Right lobe of liver (tissue), 6 donors: ENCODE measurements around the gene CYYR1. TPM values are rescaled to one million over a fixed set of nuclear protein-coding genes. Genes with fewer than 3 reads are reported as not detected.

Source experiments
- ATAC-seq, 4 donors: fragments of 200-7000 bp; cut with Tn5 transposase; one replicate each; pipeline ENCODE4 v1.9.1; 2020; ENCODE audit warnings: mild to moderate bottlenecking in 4 of 4, moderate library complexity in 4 of 4
- DNase-seq, 3 donors: peaks; one replicate each; pipeline ENCODE4 v3.0.0-alpha.2; 2020
- H3K27ac ChIP-seq, 3 donors: fragments of 200-600 bp; one replicate each; pipeline ENCODE4 v1.8.0; 2022
- H3K27me3 ChIP-seq, 2 donors: fragments of 200-600 bp; one replicate each; pipeline ENCODE4 v1.8.0; 2022
- H3K36me3 ChIP-seq, 4 donors: fragments of 200-600 bp; sonication (generic) in 1 of 4; one replicate each; pipeline versions ENCODE4 v1.5.1 to v1.8.0; 2017 to 2022; ENCODE audit warnings: control low read depth in 1 of 4
- H3K4me1 ChIP-seq, 4 donors: fragments of 200-600 bp; sonication (generic) in 1 of 4; one replicate each; pipeline versions ENCODE4 v1.5.1 to v1.8.0; 2017 to 2022; ENCODE audit warnings: control low read depth in 1 of 4
- H3K4me3 ChIP-seq, 3 donors: fragments of 200-600 bp; one replicate each; pipeline ENCODE4 v1.8.0; 2022
- H3K9me3 ChIP-seq, 4 donors: fragments of 200-600 bp; sonication (generic) in 1 of 4; one replicate each; pipeline versions ENCODE4 v1.5.1 to v1.8.0; 2017 to 2022; ENCODE audit warnings: control low read depth in 1 of 4
- POLR2A ChIP-seq: fragments of 450-650 bp; IDR thresholded peaks from one replicate; pipeline ENCODE4 v1.6.1; 2017; ENCODE audit warnings: antibody characterized with exemption, mild to moderate bottlenecking
- WGBS: methylation state at CpG from one replicate; pipeline ENCODE4 v1.1.6; 2018; ENCODE audit warnings: low coverage, low lambda C conversion rate; ENCODE audit not compliant: insufficient coverage; ENCODE audit errors: missing lambda C conversion rate; 5-methylcytosine and 5-hydroxymethylcytosine counted together
- intact Hi-C, 2 donors: fragments of 100-400 bp; cut with DNase I; formaldehyde crosslinking; loops; one replicate each; pipeline versions ENCODE4 v1.11.2 to v1.14.1; 2022
- total RNA-seq, 6 experiments: library from RNA; depleted of rRNA in 2 of 6; stranded (reverse); fragments of >200 nt in 2 of 6; fragmentation: NEBNext Ultra II Directional in 3 of 6; extraction: Animal tissue kit (Norgen Biotek cat#: 25700) in 3 of 6; gene quantifications; one replicate each; pipeline versions ENCODE4 v1.1.0 to v1.2.4, GENCODE V29; 2016 to 2023
- TF ChIP-seq, protein P1 (sequence below), 4 donors: fragments of 200-600 bp in 3 of 4; fragments of 450-650 bp in 1 of 4; IDR thresholded peaks; one replicate each; pipeline versions ENCODE4 v1.5.1 to v1.8.0; 2016 to 2022; ENCODE audit warnings: antibody characterized with exemption in 4 of 4, mild to moderate bottlenecking in 2 of 4
- donor health status: DM: no; HTN: yes; CAD: no.
- donor health status: DM: no; HTN: no; CAD: no.
- donor health status: DM: no; HTN: no; CAD: no.
- donor health status: DM: no; HTN: yes; CAD: no.
- donor health status: DM: no; HTN: yes; CAD: no.

CYYR1 gene
- total RNA-seq, 6 experiments from 2014 or later: 1.4 to 3.3 (median 2.0) TPM

DNA sequence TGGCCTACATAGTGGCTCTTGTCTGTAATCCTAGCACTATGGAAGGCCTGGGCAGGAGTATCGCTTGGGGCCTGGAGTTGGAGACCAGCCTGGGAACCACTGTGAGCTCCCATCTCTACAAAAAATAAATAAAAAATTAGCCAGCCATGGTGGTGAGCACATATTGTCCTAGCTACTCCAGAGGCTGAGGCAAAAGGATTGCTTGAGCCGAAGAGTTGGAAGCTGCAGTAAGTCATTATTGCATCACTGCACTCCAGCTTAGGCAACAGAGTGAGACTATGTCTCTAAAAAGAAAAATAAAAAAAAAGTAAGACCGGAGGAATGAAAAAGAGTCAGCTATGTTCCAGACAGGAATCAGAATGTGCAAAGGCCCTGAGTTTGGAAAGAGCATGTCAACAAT, 115.3 kb downstream of the CYYR1 start:
- no peak for ATAC-seq
- TF ChIP-seq, protein P1, sequence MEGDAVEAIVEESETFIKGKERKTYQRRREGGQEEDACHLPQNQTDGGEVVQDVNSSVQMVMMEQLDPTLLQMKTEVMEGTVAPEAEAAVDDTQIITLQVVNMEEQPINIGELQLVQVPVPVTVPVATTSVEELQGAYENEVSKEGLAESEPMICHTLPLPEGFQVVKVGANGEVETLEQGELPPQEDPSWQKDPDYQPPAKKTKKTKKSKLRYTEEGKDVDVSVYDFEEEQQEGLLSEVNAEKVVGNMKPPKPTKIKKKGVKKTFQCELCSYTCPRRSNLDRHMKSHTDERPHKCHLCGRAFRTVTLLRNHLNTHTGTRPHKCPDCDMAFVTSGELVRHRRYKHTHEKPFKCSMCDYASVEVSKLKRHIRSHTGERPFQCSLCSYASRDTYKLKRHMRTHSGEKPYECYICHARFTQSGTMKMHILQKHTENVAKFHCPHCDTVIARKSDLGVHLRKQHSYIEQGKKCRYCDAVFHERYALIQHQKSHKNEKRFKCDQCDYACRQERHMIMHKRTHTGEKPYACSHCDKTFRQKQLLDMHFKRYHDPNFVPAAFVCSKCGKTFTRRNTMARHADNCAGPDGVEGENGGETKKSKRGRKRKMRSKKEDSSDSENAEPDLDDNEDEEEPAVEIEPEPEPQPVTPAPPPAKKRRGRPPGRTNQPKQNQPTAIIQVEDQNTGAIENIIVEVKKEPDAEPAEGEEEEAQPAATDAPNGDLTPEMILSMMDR (IDR thresholded peaks at IDR 0.05): no peak
- no peak for TF ChIP-seq POLR2A
- Histone ChIP-seq H3K27ac (no peak overlapping the region), H3K4me1 (no peaks in the 10 kb centered on the region), H3K9me3 (no peaks in the 10 kb centered on the region), H3K4me3 (no peak overlapping the region), H3K27me3 (no peaks in the 10 kb centered on the region), H3K36me3 (no peaks in the 10 kb centered on the region)
- WGBS: 89% methylated on average over 3 of the region's 3 CpGs
- no peak for DNase-seq
- intact Hi-C loops: no loop called here

DNA sequence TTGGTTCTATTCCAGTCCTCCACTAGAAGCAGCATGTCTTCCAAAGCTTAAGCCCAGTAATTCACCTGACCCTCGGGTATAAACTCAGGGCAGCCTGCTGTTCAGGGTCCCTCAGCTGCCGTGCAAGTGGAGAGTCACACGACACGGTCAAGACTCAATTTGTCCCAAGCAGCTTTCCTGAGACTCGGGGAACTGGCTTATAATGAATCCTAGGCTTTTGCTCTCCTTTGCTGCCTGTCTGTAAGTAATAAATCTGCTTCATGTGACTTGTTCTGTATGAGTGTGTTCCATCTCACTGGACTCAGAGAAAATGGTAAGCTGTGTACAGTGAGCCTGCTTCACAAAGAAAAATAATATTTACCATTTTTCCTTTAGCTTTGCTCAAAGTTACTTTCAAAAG, 119.8 kb downstream of the CYYR1 start:
- DNase-seq (no peak), ATAC-seq (no peak)
- Histone ChIP-seq H3K36me3 (no peaks in the 10 kb centered on the region), H3K27me3 (no peaks in the 10 kb centered on the region), H3K4me3 (no peak overlapping the region), H3K4me1 (no peaks in the 10 kb centered on the region), H3K27ac (no peak overlapping the region), H3K9me3 (no peaks in the 10 kb centered on the region)
- intact Hi-C loops: no loop called here
- TF ChIP-seq POLR2A: no peak
- TF ChIP-seq, protein P1 (IDR thresholded peaks at IDR 0.05): no peak
- WGBS: 20% methylated on average over 2 of the region's 5 CpGs

DNA sequence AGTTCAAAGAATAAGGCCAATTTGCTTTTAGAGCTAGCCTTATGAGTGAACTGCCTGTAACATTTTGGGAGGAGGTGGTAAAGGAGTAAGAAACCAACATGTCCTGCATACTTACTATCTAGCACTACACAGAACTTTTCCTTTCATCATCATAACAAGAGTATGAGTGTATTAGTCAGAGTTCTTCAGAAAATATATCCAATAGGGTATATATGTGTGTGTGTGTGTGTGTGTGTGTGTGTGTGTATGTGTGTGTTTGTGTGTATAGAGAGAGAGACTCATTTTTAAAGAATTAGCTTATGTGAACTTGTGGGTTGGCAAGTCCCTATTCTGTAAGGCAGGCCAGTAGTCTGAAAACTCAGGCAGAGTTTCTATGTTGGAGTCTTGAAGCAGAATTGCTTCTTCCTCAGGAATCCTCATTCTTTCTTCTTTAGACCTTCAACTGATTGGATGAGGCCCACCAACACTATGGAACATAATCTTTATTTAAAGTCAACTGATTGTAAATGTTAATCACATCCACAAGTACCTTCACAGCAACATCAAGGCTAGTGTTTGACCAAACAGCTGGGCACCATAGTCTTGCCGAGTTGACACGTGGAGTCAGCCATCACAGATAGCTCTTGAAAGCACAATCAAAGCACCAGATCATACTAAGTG, 121.9 kb downstream of the CYYR1 start:
- Histone ChIP-seq H3K27ac (no peak overlapping the region), H3K4me3 (no peak overlapping the region), H3K27me3 (no peaks in the 10 kb centered on the region), H3K36me3 (no peaks in the 10 kb centered on the region), H3K9me3 (no peaks in the 10 kb centered on the region), H3K4me1 (no peaks in the 10 kb centered on the region)
- intact Hi-C loops: no loop called here
- TF ChIP-seq POLR2A: no peak
- TF ChIP-seq, protein P1 (IDR thresholded peaks at IDR 0.05): no peak
- 33% methylated on average over 2 of the region's 2 CpGs for WGBS
- DNase-seq (no peak), ATAC-seq (no peak)

DNA sequence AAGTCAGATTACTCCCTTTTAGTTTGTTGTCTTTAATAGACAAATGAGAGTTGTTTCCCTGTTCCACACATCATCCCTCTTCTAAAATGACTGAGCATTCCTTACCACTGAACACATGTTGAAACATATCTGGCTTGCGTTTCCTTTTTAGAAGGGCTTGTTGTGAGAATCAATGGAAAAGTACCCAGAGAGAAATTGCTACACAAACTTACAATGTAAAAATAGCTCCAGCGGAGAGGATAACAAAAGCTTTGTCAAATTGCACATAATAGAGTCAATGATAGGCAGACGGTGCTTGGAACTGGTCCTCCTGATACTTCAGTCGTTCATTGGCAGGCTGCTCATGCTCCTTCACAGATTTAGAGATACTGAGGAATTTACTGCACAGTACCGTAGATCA, 123.9 kb downstream of the CYYR1 start:
- no peaks in the 10 kb centered on the region for H3K36me3 ChIP-seq
- TF ChIP-seq, protein P1 (IDR thresholded peaks at IDR 0.05): no peak
- no peak for TF ChIP-seq POLR2A
- H3K27me3 ChIP-seq: no peaks in the 10 kb centered on the region
- H3K9me3 ChIP-seq: no peaks in the 10 kb centered on the region
- no peak for DNase-seq
- no peak overlapping the region for H3K27ac ChIP-seq
- WGBS: 35% methylated on average over 5 of the region's 5 CpGs
- H3K4me1 ChIP-seq: no peaks in the 10 kb centered on the region
- no peak for ATAC-seq
- H3K4me3 ChIP-seq: no peak overlapping the region
- intact Hi-C loops: no loop called here
